Mucosa of stomach (tissue), 1 donor: ENCODE data around the gene LAMC3.
"Not testable (repeated sequence)": the region's sequence is repeated elsewhere in the genome, so short reads cannot be mapped to it uniquely, and the experiment has no call there.

Source experiments
- H3K27me3 ChIP-seq: one replicate; pipeline ENCODE4 v1.7.0; 2013; ENCODE audit warnings: mild to moderate bottlenecking, low read length; ENCODE audit not compliant: control insufficient read depth, insufficient read depth
- H3K36me3 ChIP-seq: one replicate; pipeline ENCODE4 v1.7.0; 2013; ENCODE audit warnings: low read length; ENCODE audit not compliant: control insufficient read depth, insufficient read depth
- H3K4me1 ChIP-seq: one replicate; pipeline ENCODE4 v1.7.0; 2013; ENCODE audit warnings: mild to moderate bottlenecking, low read length; ENCODE audit not compliant: control insufficient read depth, insufficient read depth
- H3K4me3 ChIP-seq: one replicate; pipeline ENCODE4 v1.7.0; 2013; ENCODE audit warnings: low read length
- H3K9ac ChIP-seq: one replicate; pipeline ENCODE4 v1.7.0; 2013; ENCODE audit warnings: mild to moderate bottlenecking, low read length, moderate library complexity
- H3K9me3 ChIP-seq: one replicate; pipeline ENCODE4 v1.7.0; 2013; ENCODE audit warnings: mild to moderate bottlenecking, low read length, moderate library complexity; ENCODE audit not compliant: control insufficient read depth
- donor health status: Pancreatic carcinoma.

Gene LAMC3

GRCh38 chr9:131111854-131112311 lies 102.9 kb downstream of the LAMC3 start:
- Histone ChIP-seq H3K36me3 (no peaks in the 10 kb centered on the region), H3K9ac (no peak overlapping the region), H3K4me3 (no peak overlapping the region), H3K9me3 (no peaks in the 10 kb centered on the region), H3K27me3 (no peaks in the 10 kb centered on the region), H3K4me1 (no peaks in the 10 kb centered on the region)

GRCh38 chr9:131112374-131113154 lies 103.6 kb downstream of the LAMC3 start:
- no peaks in the 10 kb centered on the region for H3K36me3 ChIP-seq
- H3K9me3 ChIP-seq: no peaks in the 10 kb centered on the region
- H3K27me3 ChIP-seq: no peaks in the 10 kb centered on the region
- no peak overlapping the region for H3K4me3 ChIP-seq
- H3K4me1 ChIP-seq: no peaks in the 10 kb centered on the region
- H3K9ac ChIP-seq: no peak overlapping the region

- H3K9ac ChIP-seq: no peak overlapping the region
- no peak overlapping the region for H3K4me3 ChIP-seq
- H3K27me3 ChIP-seq: no peaks in the 10 kb centered on the region
- H3K9me3 ChIP-seq: no peaks in the 10 kb centered on the region
- no peaks in the 10 kb centered on the region for H3K4me1 ChIP-seq
- H3K36me3 ChIP-seq: no peaks in the 10 kb centered on the region
Observed at GRCh38 chr9:131113655-131114054, 104.7 kb downstream of the LAMC3 start.

GRCh38 chr9:131114084-131114535 lies 105.1 kb downstream of the LAMC3 start:
- Histone ChIP-seq H3K36me3 (no peaks in the 10 kb centered on the region), H3K9ac (no peak overlapping the region), H3K27me3 (no peaks in the 10 kb centered on the region), H3K4me3 (no peak overlapping the region), H3K9me3 (no peaks in the 10 kb centered on the region), H3K4me1 (no peaks in the 10 kb centered on the region)

- H3K9me3 ChIP-seq, H3K27me3 ChIP-seq, H3K9ac ChIP-seq, H3K4me3 ChIP-seq, H3K4me1 ChIP-seq, H3K36me3 ChIP-seq: not testable (repeated sequence)
Observed at GRCh38 chr9:131115360-131115742, 106.4 kb downstream of the LAMC3 start.

GRCh38 chr9:131116281-131117120 lies 107.5 kb downstream of the LAMC3 start:
- no peaks in the 10 kb centered on the region for H3K4me1 ChIP-seq
- no peaks in the 10 kb centered on the region for H3K9me3 ChIP-seq
- no peaks in the 10 kb centered on the region for H3K27me3 ChIP-seq
- no peaks in the 10 kb centered on the region for H3K36me3 ChIP-seq
- H3K4me3 ChIP-seq: no peak overlapping the region
- H3K9ac ChIP-seq: no peak overlapping the region

- Histone ChIP-seq H3K36me3 (no peaks in the 10 kb centered on the region), H3K4me3 (no peak overlapping the region), H3K4me1 (no peaks in the 10 kb centered on the region), H3K9me3 (no peaks in the 10 kb centered on the region), H3K9ac (no peak overlapping the region), H3K27me3 (no peaks in the 10 kb centered on the region)
Observed at GRCh38 chr9:131117121-131117761, 108.3 kb downstream of the LAMC3 start.

GRCh38 chr9:131117762-131118145 lies 108.8 kb downstream of the LAMC3 start:
- Histone ChIP-seq H3K9ac (no peak overlapping the region), H3K36me3 (no peaks in the 10 kb centered on the region), H3K27me3 (no peaks in the 10 kb centered on the region), H3K9me3 (no peaks in the 10 kb centered on the region), H3K4me1 (no peaks in the 10 kb centered on the region), H3K4me3 (no peak overlapping the region)

- Histone ChIP-seq H3K9me3 (no peaks in the 10 kb centered on the region), H3K9ac (no peak overlapping the region), H3K4me3 (no peak overlapping the region), H3K36me3 (no peaks in the 10 kb centered on the region), H3K27me3 (no peaks in the 10 kb centered on the region), H3K4me1 (peaks cover 1% of the 10 kb centered on the region)
Observed at GRCh38 chr9:131119600-131119999, 110.6 kb downstream of the LAMC3 start.

GRCh38 chr9:131120620-131121228 lies 111.8 kb downstream of the LAMC3 start:
- Histone ChIP-seq H3K9me3 (no peaks in the 10 kb centered on the region), H3K27me3 (no peaks in the 10 kb centered on the region), H3K4me1 (peaks cover 3% of the 10 kb centered on the region), H3K9ac (no peak overlapping the region), H3K4me3 (no peak overlapping the region), H3K36me3 (no peaks in the 10 kb centered on the region)

- Histone ChIP-seq H3K4me3 (no peak overlapping the region), H3K27me3 (no peaks in the 10 kb centered on the region), H3K9me3 (no peaks in the 10 kb centered on the region), H3K36me3 (no peaks in the 10 kb centered on the region), H3K9ac (no peak overlapping the region), H3K4me1 (peaks cover 3% of the 10 kb centered on the region)
Observed at GRCh38 chr9:131121346-131121745, 112.4 kb downstream of the LAMC3 start.
